Stimulated activated CD8-positive, alpha-beta memory T cell treated with anti-CD3 and anti-CD28 coated beads, Interleukin-15, amount 100 ng/mL, for 24 hours (primary cell): Measurements from ENCODE around the gene NCL.
"Not testable (repeated sequence)": the region's sequence is repeated elsewhere in the genome, so short reads cannot be mapped to it uniquely, and the experiment has no call there.

ENCODE experiments used
- DNase-seq: peaks from one replicate; pipeline ENCODE4 v3.0.0-alpha.2; 2020; ENCODE audit warnings: low read depth

The NCL gene

GRCh38 chr2:231405601-231406367 lies 58.5 kb downstream of the NCL start:
- DNase-seq = not testable (repeated sequence)

- DNase-seq = not testable (repeated sequence)
Measured at GRCh38 chr2:231404183-231404578, 60.1 kb downstream of the NCL start.
